Neural progenitor cell (in vitro differentiated cells): Measurements from ENCODE around the gene NOB1. TPM values are rescaled to one million over a fixed set of nuclear protein-coding genes. Genes with fewer than 3 reads are reported as not detected.

Experiments
- DNase-seq: peaks from one replicate; pipeline ENCODE4 v3.0.0-alpha.2; 2016; ENCODE audit warnings: low spot score
- H2AFZ ChIP-seq: fragments of 200-600 bp; sonication (generic); replicated peaks from 2 replicates; pipeline ENCODE4 v1.6.1; 2016; ENCODE audit warnings: antibody characterized with exemption
- H3F3A ChIP-seq: fragments of 200-600 bp; sonication (generic); 2 replicates; pipeline ENCODE4 v1.6.1; 2016; ENCODE audit warnings: antibody characterized with exemption, low read depth
- H3K27ac ChIP-seq: fragments of 200-600 bp; sonication (generic); 2 replicates; pipeline ENCODE4 v1.5.1; 2016; ENCODE audit warnings: mild to moderate bottlenecking
- H3K27me3 ChIP-seq: fragments of 200-600 bp; sonication (generic); 2 replicates; pipeline ENCODE4 v1.6.1; 2016; ENCODE audit warnings: mild to moderate bottlenecking, moderate library complexity
- H3K36me3 ChIP-seq: fragments of 200-600 bp; sonication (generic); 2 replicates; pipeline ENCODE4 v1.5.1; 2016
- H3K4me1 ChIP-seq: fragments of 200-600 bp; sonication (generic); 2 replicates; pipeline ENCODE4 v1.6.1; 2016; ENCODE audit warnings: mixed run types
- H3K4me2 ChIP-seq: fragments of 200-600 bp; sonication (generic); 2 replicates; pipeline ENCODE4 v1.6.1; 2016
- H3K4me3 ChIP-seq: fragments of 200-600 bp; sonication (generic); 2 replicates; pipeline ENCODE4 v1.5.1; 2016
- H3K79me2 ChIP-seq: fragments of 200-600 bp; sonication (generic); 2 replicates; pipeline ENCODE4 v1.6.1; 2016; ENCODE audit warnings: low read depth
- H3K9ac ChIP-seq: fragments of 200-600 bp; sonication (generic); 2 replicates; pipeline ENCODE4 v1.6.1; 2016
- H3K9me3 ChIP-seq: fragments of 200-600 bp; sonication (generic); 2 replicates; pipeline ENCODE4 v1.5.1; 2016; ENCODE audit warnings: low read depth
- H4K20me1 ChIP-seq: fragments of 200-600 bp; sonication (generic); 2 replicates; pipeline ENCODE4 v1.6.1; 2016; ENCODE audit warnings: low read depth
- H3K27ac Mint-ChIP-seq: 3 replicates; pipeline ENCODE4 v1.8.0; 2021; ENCODE audit warnings: mixed read lengths
- H3K27me3 Mint-ChIP-seq: 2 replicates; pipeline ENCODE4 v1.8.0; 2022; ENCODE audit warnings: low read depth, mild to moderate bottlenecking, inconsistent platforms, moderate library complexity, mixed read lengths; ENCODE audit not compliant: insufficient read depth
- H3K36me3 Mint-ChIP-seq: 3 replicates; pipeline ENCODE4 v1.8.0; 2021; ENCODE audit warnings: mixed read lengths
- H3K4me1 Mint-ChIP-seq: 3 replicates; pipeline ENCODE4 v1.8.0; 2021; ENCODE audit warnings: mixed read lengths
- H3K4me3 Mint-ChIP-seq: 3 replicates; pipeline ENCODE4 v1.8.0; 2021; ENCODE audit warnings: mild to moderate bottlenecking, moderate library complexity, mixed read lengths
- H3K9me3 Mint-ChIP-seq: 3 replicates; pipeline ENCODE4 v1.8.0; 2020; ENCODE audit warnings: mixed read lengths
- EZH2 ChIP-seq: fragments of 200-600 bp; sonication (generic); IDR thresholded peaks from 2 replicates; pipeline ENCODE4 v1.6.1; 2017; ENCODE audit warnings: antibody characterized with exemption, mild to moderate bottlenecking, moderate library complexity
- EZH2phosphoT487 ChIP-seq: fragments of 200-600 bp; sonication (generic); IDR thresholded peaks from 2 replicates; pipeline ENCODE4 v1.6.1; 2017; ENCODE audit warnings: antibody characterized with exemption
- small RNA-seq: library from RNA; depleted of rRNA; stranded (forward); fragments of <200 nt; gene quantifications from one replicate; pipeline ENCODE3, GENCODE V24; 2015
- total RNA-seq: library from RNA; depleted of rRNA; stranded (reverse); fragments of >200 nt; gene quantifications from 2 replicates; pipeline ENCODE4 v1.2.3, GENCODE V29; 2015; ENCODE audit warnings: low replicate concordance
- TF ChIP-seq, protein P1 (sequence below): fragments of 200-600 bp; sonication (generic); IDR thresholded peaks from 2 replicates; pipeline ENCODE4 v1.5.1; 2017; ENCODE audit warnings: antibody characterized with exemption, mild to moderate bottlenecking

The NOB1 gene
- total RNA-seq, 1 donor from 2014 or later, result 30.3 TPM

GRCh38 chr16:69691980-69692911, 62.5 kb downstream of the NOB1 start:
- H3K4me1 Mint-ChIP-seq, result no peaks in the 10 kb centered on the region
- Histone ChIP-seq H3F3A (peaks cover 6% of the 10 kb centered on the region), H3K27me3 (no peaks in the 10 kb centered on the region), H3K27ac (no peak overlapping the region), H3K9me3 (no peaks in the 10 kb centered on the region), H2AFZ (no peak overlapping the region), H3K36me3 (peaks cover 24% of the 10 kb centered on the region), H4K20me1 (no peaks in the 10 kb centered on the region), H3K9ac (no peak overlapping the region), H3K4me1 (no peaks in the 10 kb centered on the region), H3K4me2 (no peak overlapping the region), H3K4me3 (no peak overlapping the region), H3K79me2 (no peaks in the 10 kb centered on the region)
- TF ChIP-seq, protein P1, sequence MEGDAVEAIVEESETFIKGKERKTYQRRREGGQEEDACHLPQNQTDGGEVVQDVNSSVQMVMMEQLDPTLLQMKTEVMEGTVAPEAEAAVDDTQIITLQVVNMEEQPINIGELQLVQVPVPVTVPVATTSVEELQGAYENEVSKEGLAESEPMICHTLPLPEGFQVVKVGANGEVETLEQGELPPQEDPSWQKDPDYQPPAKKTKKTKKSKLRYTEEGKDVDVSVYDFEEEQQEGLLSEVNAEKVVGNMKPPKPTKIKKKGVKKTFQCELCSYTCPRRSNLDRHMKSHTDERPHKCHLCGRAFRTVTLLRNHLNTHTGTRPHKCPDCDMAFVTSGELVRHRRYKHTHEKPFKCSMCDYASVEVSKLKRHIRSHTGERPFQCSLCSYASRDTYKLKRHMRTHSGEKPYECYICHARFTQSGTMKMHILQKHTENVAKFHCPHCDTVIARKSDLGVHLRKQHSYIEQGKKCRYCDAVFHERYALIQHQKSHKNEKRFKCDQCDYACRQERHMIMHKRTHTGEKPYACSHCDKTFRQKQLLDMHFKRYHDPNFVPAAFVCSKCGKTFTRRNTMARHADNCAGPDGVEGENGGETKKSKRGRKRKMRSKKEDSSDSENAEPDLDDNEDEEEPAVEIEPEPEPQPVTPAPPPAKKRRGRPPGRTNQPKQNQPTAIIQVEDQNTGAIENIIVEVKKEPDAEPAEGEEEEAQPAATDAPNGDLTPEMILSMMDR, result no peak
- no peak for TF ChIP-seq EZH2
- no peak for TF ChIP-seq EZH2phosphoT487
- H3K9me3 Mint-ChIP-seq, result no peaks in the 10 kb centered on the region
- DNase-seq, result no peak
- no peak overlapping the region for H3K27ac Mint-ChIP-seq
- H3K27me3 Mint-ChIP-seq, result peaks cover 2% of the 10 kb centered on the region
- peaks cover 28% of the 10 kb centered on the region for H3K36me3 Mint-ChIP-seq
- H3K4me3 Mint-ChIP-seq, result no peak overlapping the region

Small RNAs within 50 kb of the gene (small RNA-seq; reads per million reads assigned to genes)
- not detected for gene RF00091

Other genes starting within 250 kb of the NOB1 start
- 11.8 and 14.3 TPM in 2 replicates for gene NFAT5, start 189.0 kb downstream of the NOB1 start, total RNA-seq
- 11.4 and 18.1 TPM in 2 replicates for gene NQO1, start 28.4 kb downstream of the NOB1 start, total RNA-seq
- gene WWP2, start 7.4 kb upstream of the NOB1 start, total RNA-seq, result 24.5 and 26.8 TPM in 2 replicates
- 5.9 and 14.5 TPM in 2 replicates for gene CLEC18A, start 196.4 kb upstream of the NOB1 start, total RNA-seq